Measurements from ENCODE around the gene MEIS2.

MEIS2 gene

GRCh38 chr15:36925049-36925448 is 175.3 kb downstream of the MEIS2 start:
- DNase-seq = no peak

GRCh38 chr15:36924034-36924433 is 176.3 kb downstream of the MEIS2 start:
- DNase-seq = no peak

- DNase-seq = no peak
Observed at GRCh38 chr15:36921484-36922091, 178.8 kb downstream of the MEIS2 start.

GRCh38 chr15:36917411-36918267 is 182.7 kb downstream of the MEIS2 start:
- DNase-seq = no peak

GRCh38 chr15:36914960-36915808 is 185.2 kb downstream of the MEIS2 start:
- no peak for DNase-seq

GRCh38 chr15:36914466-36914865 is 185.9 kb downstream of the MEIS2 start:
- no peak for DNase-seq

GRCh38 chr15:36912311-36912712 is 188.0 kb downstream of the MEIS2 start:
- DNase-seq = no peak

- DNase-seq = no peak
Observed at GRCh38 chr15:36911322-36911944, 188.9 kb downstream of the MEIS2 start.

GRCh38 chr15:36908991-36909390 is 191.4 kb downstream of the MEIS2 start:
- no peak for DNase-seq

- no peak for DNase-seq
Observed at GRCh38 chr15:36907295-36907694, 193.1 kb downstream of the MEIS2 start.

GRCh38 chr15:36905908-36906307 is 194.4 kb downstream of the MEIS2 start:
- DNase-seq = no peak

- no peak for DNase-seq
Observed at GRCh38 chr15:36904715-36905114, 195.6 kb downstream of the MEIS2 start.

- no peak for DNase-seq
Observed at GRCh38 chr15:36903922-36904556, 196.3 kb downstream of the MEIS2 start.

GRCh38 chr15:36903195-36903594 is 197.2 kb downstream of the MEIS2 start:
- no peak for DNase-seq

GRCh38 chr15:36901012-36901411 is 199.3 kb downstream of the MEIS2 start:
- no peak for DNase-seq

GRCh38 chr15:36899696-36900095 is 200.7 kb downstream of the MEIS2 start:
- no peak for DNase-seq

GRCh38 chr15:36898536-36899126 is 201.7 kb downstream of the MEIS2 start:
- no peak for DNase-seq

- DNase-seq = no peak
Observed at GRCh38 chr15:36897834-36898233, 202.5 kb downstream of the MEIS2 start.

- DNase-seq = no peak
Observed at GRCh38 chr15:36896949-36897348, 203.4 kb downstream of the MEIS2 start.

GRCh38 chr15:36894075-36894474 is 206.3 kb downstream of the MEIS2 start:
- DNase-seq = no peak

GRCh38 chr15:36893276-36893675 is 207.1 kb downstream of the MEIS2 start:
- no peak for DNase-seq

Measured in stimulated activated CD4-positive, alpha-beta T cell treated with anti-CD3 and anti-CD28 coated beads, Interleukin-4, amount 100 ng/mL, for 24 hours (primary cell).